ENCODE measurements around the gene DPH3. TPM values are rescaled to one million over a fixed set of nuclear protein-coding genes. Genes with fewer than 3 reads are reported as not detected.

The DPH3 gene
- total RNA-seq, 6 experiments from 2014 or later, result 35.5 to 49.8 (median 44.3) TPM

GRCh38 chr3:16262174-16262573, 2.6 kb downstream of the DPH3 start:
- no peak overlapping the region for H3K4me3 Mint-ChIP-seq
- peaks cover 34% of the 10 kb centered on the region for H3K4me1 Mint-ChIP-seq (ENCODE audit: low read depth)
- no peak for DNase-seq
- H3K9me3 Mint-ChIP-seq, result no peaks in the 10 kb centered on the region
- H3K27ac Mint-ChIP-seq, result no peak overlapping the region
- no peaks in the 10 kb centered on the region for H3K27me3 Mint-ChIP-seq (ENCODE audit: insufficient read depth)
- TF ChIP-seq, protein P1, sequence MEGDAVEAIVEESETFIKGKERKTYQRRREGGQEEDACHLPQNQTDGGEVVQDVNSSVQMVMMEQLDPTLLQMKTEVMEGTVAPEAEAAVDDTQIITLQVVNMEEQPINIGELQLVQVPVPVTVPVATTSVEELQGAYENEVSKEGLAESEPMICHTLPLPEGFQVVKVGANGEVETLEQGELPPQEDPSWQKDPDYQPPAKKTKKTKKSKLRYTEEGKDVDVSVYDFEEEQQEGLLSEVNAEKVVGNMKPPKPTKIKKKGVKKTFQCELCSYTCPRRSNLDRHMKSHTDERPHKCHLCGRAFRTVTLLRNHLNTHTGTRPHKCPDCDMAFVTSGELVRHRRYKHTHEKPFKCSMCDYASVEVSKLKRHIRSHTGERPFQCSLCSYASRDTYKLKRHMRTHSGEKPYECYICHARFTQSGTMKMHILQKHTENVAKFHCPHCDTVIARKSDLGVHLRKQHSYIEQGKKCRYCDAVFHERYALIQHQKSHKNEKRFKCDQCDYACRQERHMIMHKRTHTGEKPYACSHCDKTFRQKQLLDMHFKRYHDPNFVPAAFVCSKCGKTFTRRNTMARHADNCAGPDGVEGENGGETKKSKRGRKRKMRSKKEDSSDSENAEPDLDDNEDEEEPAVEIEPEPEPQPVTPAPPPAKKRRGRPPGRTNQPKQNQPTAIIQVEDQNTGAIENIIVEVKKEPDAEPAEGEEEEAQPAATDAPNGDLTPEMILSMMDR (IDR thresholded peaks at IDR 0.05), result no peak
- peaks cover 15% of the 10 kb centered on the region for H3K36me3 Mint-ChIP-seq (ENCODE audit: low read depth)

DNA sequence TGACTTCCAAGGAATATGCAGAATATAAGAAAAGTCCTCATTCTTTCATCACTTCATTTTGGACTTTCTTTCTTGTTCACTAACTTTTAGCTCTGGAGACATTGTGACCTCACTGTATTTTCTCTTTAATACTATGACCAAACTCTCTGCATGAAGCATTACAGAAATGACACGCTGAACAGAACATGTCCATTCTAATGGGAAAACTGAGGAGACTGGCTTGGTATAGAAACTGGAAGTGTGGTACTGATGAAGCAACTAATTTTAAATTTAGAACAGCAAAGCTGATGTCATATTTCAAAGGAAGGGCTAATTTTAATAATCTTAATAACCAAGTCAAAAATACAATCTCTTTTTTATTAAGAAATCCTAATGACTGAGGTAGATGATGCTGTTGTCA, 4.7 kb downstream of the DPH3 start:
- Mint-ChIP-seq H3K27ac (no peak overlapping the region), H3K27me3 (ENCODE audit: insufficient read depth) (no peaks in the 10 kb centered on the region), H3K4me1 (ENCODE audit: low read depth) (peaks cover 17% of the 10 kb centered on the region), H3K9me3 (no peaks in the 10 kb centered on the region), H3K36me3 (ENCODE audit: low read depth) (peaks cover 20% of the 10 kb centered on the region), H3K4me3 (no peak overlapping the region)
- TF ChIP-seq, protein P1 (IDR thresholded peaks at IDR 0.05), result no peak
- DNase-seq, result no peak

GRCh38 chr3:16258866-16259265, 5.9 kb downstream of the DPH3 start:
- Mint-ChIP-seq H3K4me3 (no peak overlapping the region), H3K9me3 (no peaks in the 10 kb centered on the region), H3K27ac (no peak overlapping the region), H3K36me3 (ENCODE audit: low read depth) (peaks cover 11% of the 10 kb centered on the region), H3K27me3 (ENCODE audit: insufficient read depth) (no peaks in the 10 kb centered on the region), H3K4me1 (ENCODE audit: low read depth) (peaks cover 12% of the 10 kb centered on the region)
- no peak for DNase-seq
- TF ChIP-seq, protein P1 (IDR thresholded peaks at IDR 0.05), result no peak

DNA sequence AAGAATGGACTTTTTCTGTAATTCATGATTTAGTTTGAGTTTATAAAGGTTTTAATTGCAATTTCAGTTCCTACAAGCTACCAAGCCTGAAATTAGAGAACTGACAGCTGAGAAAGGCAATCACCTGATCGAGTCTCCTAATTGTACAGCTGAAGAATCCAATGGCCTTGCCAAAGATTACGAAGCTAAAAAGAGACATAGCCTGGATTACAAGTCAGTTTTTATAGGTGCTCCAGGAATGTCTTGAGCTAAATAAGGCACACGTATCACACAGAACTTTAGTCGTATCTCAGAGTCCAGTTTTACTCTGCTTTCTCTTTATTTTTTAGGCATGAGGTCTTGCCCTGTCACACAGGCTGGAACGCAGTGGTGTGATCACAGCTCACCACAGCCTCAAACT, 6.6 kb downstream of the DPH3 start:
- H3K4me3 Mint-ChIP-seq, result no peak overlapping the region
- H3K27me3 Mint-ChIP-seq (ENCODE audit: insufficient read depth), result no peaks in the 10 kb centered on the region
- peaks cover 11% of the 10 kb centered on the region for H3K4me1 Mint-ChIP-seq (ENCODE audit: low read depth)
- peaks cover 11% of the 10 kb centered on the region for H3K36me3 Mint-ChIP-seq (ENCODE audit: low read depth)
- DNase-seq, result no peak
- H3K9me3 Mint-ChIP-seq, result no peaks in the 10 kb centered on the region
- no peak overlapping the region for H3K27ac Mint-ChIP-seq
- TF ChIP-seq, protein P1 (IDR thresholded peaks at IDR 0.05), result no peak

DNA sequence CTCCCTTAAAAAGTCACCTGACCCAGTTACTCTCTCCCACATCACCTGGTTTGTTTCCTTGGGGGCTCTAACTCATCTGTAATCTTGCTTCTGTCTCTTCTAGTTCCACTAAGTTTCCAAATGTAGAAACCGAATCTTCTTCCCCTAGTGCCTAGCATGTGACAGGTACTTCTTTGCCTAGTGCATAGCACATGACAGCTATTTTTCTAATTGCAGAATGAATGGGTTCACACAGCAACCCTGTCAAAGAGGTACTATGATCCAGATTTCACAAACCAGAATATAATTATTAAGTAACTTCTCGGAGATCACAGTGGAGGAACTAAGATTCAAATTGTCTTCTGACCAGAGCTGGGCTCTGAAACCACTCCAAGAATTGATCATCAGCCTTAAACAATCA, 7.4 kb downstream of the DPH3 start:
- Mint-ChIP-seq H3K27ac (no peak overlapping the region), H3K36me3 (ENCODE audit: low read depth) (peaks cover 11% of the 10 kb centered on the region), H3K4me3 (no peak overlapping the region), H3K27me3 (ENCODE audit: insufficient read depth) (no peaks in the 10 kb centered on the region), H3K9me3 (no peaks in the 10 kb centered on the region), H3K4me1 (ENCODE audit: low read depth) (peaks cover 11% of the 10 kb centered on the region)
- TF ChIP-seq, protein P1 (IDR thresholded peaks at IDR 0.05), result no peak
- no peak for DNase-seq

DNA sequence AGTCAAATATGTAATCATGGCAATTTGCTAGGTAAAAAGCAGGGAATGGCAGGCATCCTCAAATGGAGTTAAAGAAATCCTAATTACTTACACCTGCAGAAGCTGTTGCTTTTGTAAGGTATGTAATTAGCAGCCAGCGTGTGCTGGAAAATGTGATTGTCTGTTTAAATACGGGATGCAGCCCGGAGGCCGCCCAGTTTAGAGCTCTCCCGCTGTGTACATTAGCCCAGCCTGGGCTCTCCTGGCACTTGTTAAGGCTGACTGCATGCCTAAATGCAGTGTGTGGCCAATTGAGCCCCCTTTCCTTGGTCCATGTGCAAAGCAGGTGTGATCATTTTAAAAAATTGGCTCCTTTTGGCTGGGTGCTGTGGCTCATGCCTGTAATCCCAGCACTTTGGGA, 9.0 kb downstream of the DPH3 start:
- no peak for DNase-seq
- Mint-ChIP-seq H3K9me3 (no peaks in the 10 kb centered on the region), H3K36me3 (ENCODE audit: low read depth) (peaks cover 11% of the 10 kb centered on the region), H3K4me1 (ENCODE audit: low read depth) (peaks cover 10% of the 10 kb centered on the region), H3K27me3 (ENCODE audit: insufficient read depth) (no peaks in the 10 kb centered on the region; the same call in 1 of the 2 replicates), H3K4me3 (no peak overlapping the region), H3K27ac (no peak overlapping the region)
- TF ChIP-seq, protein P1 (IDR thresholded peaks at IDR 0.05), result no peak
